Measurements from ENCODE around the gene SPAM1. TPM values are rescaled to one million over a fixed set of nuclear protein-coding genes. Genes with fewer than 3 reads are reported as not detected.
"Not testable (repeated sequence)": the region's sequence is repeated elsewhere in the genome, so short reads cannot be mapped to it uniquely, and the experiment has no call there.

SPAM1 gene
- total RNA-seq, 1 experiment from 2014 or later = not detected

- no peak for DNase-seq (ENCODE audit: extremely low read depth, low read depth)
These were observed 23.1 kb downstream of the SPAM1 start for GRCh38 chr7:123948136-123948535.

GRCh38 chr7:123958186-123958703 is 33.2 kb downstream of the SPAM1 start:
- no peak for DNase-seq (ENCODE audit: extremely low read depth, low read depth)

DNA sequence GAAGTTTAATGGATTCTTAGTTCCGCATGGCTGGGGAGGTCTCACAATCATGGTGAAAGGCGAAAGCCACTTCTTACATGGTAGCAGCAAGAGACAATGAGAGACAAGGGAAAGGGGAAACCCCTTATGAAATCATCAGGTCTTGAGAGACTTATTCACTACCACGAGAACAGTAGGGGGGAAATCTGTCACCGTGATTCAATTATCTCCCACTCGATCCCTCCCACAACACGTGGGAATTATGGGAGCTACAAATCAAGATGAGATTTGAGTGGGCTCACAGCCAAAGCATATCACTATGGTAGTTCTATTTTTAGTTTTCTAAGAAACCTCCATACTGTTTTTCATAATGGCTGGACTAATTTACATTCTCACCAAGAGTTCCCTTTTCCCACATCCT is 36.7 kb downstream of the SPAM1 start:
- DNase-seq (ENCODE audit: extremely low read depth, low read depth) = no peak

DNA sequence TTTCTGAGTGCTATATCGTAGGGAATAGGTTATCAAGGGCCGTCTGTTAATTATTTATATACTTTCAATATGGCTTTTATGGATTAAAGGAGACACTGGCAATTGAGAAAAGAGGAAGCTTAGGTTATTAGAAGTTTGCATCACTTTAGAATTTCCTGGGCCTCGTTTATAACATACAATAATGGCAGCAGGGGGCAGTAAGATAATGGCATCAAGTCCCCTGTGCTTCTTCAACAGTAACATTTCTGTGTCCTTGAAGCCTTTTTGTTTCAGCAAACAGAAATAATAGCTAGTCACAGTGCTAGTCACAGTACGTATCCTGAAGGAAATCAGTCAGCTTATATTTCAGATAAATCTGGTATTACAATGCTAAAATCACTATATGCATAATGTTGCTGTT is 41.9 kb downstream of the SPAM1 start:
- DNase-seq (ENCODE audit: extremely low read depth, low read depth) = no peak

DNA sequence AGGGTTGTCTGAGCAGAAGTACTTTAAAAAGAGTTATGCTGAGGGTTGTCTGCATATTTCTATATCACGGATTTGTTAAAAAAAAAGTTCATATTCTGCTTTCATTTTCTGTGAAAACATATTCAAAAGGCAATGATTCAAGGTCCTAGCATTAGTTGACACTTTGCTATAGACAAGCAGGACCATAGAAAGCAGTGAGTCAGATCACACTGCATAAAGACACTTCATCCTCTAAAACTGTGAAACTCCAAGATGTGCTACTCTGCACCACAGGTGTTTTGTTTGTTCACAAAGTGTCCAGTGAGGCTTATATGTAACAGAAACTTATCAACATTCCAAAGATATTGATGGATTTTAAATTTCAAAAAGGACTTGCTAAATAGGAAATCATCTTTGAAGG is 47.0 kb downstream of the SPAM1 start:
- no peak for DNase-seq (ENCODE audit: extremely low read depth, low read depth)

DNA sequence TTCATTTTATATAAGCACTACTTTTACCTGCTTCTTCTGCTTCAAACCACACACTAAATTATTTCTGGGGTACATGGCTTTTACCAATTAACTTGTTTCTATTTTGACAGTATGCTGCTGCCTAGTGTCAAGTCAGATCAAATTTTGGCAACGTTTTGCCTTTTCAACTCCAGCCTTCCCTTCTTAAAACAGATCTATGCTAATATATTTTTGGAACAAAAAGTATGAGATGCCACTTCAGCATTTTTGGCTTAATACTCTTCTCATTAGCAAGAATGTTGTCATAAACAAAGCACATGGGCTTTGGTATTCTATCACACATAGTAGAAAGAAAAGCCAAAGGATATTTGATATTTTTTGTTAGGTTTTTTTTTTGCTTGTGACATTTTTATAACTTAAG is 47.8 kb downstream of the SPAM1 start:
- no peak for DNase-seq (ENCODE audit: extremely low read depth, low read depth)

DNA sequence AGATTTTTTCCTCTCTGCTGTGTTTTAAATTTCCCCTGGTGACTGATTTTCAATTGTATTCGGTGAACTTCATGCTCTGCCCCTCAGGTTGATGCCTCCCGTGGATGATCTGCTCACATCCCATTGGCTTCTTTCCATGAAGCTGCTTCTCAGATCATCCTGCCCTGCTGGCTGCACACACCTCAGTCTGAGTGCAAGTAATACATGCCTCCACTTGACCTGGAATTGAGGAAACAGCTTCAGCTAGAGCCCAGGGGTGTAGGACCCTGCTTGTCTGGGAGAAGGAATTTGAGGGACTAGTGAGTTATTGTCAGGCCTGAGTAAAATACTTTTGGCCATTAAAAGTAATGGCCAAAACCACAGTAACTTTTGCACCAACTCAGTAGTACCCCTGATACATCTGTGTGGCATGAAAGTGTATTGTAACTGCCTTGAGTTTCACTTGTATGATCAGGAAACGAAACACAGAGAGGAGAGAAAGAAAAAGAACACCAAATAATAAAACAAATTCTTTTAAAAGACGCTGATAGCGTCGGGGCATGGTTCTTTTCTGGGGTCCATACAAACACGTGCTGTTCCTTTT is 49.4 kb downstream of the SPAM1 start:
- DNase-seq (ENCODE audit: extremely low read depth, low read depth) = no peak

GRCh38 chr7:123975084-123975483 is 50.0 kb downstream of the SPAM1 start:
- DNase-seq (ENCODE audit: extremely low read depth, low read depth) = no peak

DNA sequence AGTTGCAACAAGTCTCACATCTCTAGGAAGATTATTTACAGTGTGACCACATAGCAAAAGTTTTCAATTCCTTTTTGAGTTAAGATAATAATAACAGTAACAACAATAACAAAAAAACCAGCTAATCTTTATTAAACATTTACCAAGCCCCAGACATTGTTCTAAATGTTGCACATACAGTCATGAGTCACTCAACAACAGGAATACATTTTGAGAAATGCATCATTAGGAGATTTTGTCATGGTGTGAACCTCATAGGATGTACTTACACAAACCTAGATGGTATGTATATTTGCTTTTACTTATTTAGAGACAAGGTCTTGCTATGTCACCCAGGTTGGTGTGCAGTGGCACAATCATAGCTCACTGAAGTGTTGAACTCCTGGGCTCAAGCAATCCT is 52.0 kb downstream of the SPAM1 start:
- no peak for DNase-seq (ENCODE audit: extremely low read depth, low read depth)

DNA sequence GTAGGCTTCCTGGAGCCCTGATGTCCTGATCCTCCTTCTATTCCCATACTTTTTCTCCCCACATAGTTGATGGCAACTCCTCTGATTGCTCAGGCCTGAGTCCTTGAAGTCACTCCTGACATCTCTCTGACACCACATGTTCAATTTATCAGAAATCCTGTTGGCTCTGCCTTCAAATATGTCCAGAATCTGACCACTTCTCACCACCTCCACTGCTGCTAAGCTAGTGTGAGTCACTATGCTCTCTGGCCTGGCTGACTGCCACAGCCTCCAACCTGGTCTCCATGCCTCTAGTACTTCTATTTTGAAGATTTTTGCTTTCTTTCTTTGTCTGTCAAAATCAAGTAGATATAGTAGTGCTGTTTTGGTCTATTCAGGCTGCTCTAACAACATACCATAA is 54.8 kb downstream of the SPAM1 start:
- DNase-seq (ENCODE audit: extremely low read depth, low read depth) = no peak

- DNase-seq (ENCODE audit: extremely low read depth, low read depth) = no peak
These were observed 62.4 kb downstream of the SPAM1 start for GRCh38 chr7:123987445-123987844.

GRCh38 chr7:123992913-123993518 is 68.0 kb downstream of the SPAM1 start:
- DNase-seq (ENCODE audit: extremely low read depth, low read depth) = no peak

GRCh38 chr7:123993996-123994395 is 69.0 kb downstream of the SPAM1 start:
- DNase-seq (ENCODE audit: extremely low read depth, low read depth) = no peak

DNA sequence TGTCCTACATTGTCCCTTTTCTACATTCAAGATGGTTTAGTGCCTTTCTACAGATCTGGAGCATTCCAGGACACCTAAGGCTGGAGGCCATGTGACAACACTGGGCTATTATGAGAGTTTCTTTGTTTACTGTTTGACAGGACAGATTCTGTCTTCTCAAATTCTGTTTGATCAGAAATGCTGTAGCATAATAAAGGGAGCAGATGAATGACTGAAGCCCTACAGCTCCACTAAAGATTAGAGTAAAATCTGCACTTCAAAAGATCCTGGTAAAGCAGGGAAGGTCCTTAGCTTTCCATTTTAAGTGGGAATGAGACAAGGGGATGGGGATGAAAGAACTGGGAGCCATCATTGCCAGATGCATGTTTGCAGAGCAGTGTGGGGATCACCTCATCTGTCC is 69.4 kb downstream of the SPAM1 start:
- no peak for DNase-seq (ENCODE audit: extremely low read depth, low read depth)

DNA sequence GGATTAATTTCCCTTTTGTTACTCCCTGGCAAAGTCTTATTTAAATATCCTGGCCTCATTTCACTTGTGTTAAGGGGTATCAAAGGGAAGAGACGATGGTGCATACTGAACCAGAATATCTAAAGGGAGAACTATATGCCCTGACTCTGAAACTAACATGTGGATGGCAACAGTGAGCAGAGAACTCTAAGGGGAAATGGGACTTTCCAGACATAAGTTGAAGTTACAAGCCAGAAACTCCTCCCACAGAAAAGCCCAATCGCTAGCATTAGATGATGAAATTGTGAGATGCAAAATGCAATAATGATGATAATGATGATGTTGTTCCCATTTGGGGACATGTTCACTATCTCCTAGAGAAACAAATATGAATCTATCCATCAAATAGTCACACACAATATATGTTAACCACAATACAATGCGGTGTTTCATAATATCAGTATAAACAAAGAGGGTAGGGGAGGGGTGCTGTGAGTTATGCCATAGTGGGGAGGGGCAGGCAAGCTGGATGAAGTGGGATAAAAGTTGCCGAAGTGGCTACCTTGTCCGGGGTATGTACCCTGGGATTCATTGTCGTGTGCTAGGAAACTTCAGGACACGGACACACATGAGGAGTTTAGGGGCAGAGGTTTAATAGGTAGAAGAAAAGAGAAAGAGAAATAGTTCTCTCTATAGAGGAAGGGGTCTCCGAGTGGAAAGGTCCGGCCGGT is 70.7 kb downstream of the SPAM1 start:
- DNase-seq (ENCODE audit: extremely low read depth, low read depth) = no peak

- no peak for DNase-seq (ENCODE audit: extremely low read depth, low read depth)
These were observed 71.2 kb downstream of the SPAM1 start for GRCh38 chr7:123996327-123996625.

DNA sequence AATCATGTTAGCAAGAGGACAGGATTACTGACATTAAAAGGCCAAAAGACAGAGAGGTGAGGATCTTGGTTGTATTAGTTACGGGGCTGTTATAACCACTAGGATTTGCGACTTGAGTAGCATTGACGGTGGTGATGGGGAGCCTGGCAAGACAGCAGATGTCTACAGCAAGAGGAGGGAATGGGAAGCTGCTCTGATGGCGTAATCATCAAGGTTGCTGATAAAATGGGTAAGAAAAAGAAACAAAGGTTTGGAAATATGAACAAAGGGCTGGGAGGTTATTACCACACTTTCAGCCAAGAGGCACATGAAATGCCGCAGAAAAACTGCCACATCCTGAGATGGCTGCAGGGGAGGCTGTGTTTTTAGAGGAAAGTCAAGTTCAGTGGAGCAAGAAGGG is 73.9 kb downstream of the SPAM1 start:
- no peak for DNase-seq (ENCODE audit: extremely low read depth, low read depth)

DNA sequence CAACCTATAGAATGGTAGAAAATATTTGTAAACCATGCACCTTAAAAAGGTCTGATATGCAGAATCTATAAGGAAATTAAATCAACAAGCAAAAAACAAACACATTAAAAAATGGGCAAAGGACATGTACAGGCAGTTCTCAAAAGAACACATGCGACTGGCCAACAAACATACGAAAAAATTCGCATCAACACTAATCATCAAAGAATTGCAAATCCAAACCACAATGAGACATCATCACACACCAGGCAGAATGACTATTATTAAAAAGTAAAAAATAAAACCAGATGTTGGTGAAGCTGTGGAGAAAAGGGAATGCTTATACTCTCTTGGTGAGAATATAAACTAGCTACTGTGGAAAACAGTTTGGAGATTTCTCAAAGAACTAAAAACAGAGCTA is 74.7 kb downstream of the SPAM1 start:
- no peak for DNase-seq (ENCODE audit: extremely low read depth, low read depth)

- DNase-seq (ENCODE audit: extremely low read depth, low read depth) = not testable (repeated sequence)
These were observed 83.3 kb downstream of the SPAM1 start for GRCh38 chr7:124008296-124008695.

- no peak for DNase-seq (ENCODE audit: extremely low read depth, low read depth)
These were observed 84.3 kb downstream of the SPAM1 start for GRCh38 chr7:124009321-124009720.

Data from NCI-H460 (cell line).